ENCODE results near the gene ARID1A.

Gene ARID1A

GRCh38 chr1:26783646-26784022 is 87.8 kb downstream of the ARID1A start:
- H3K9me3 ChIP-seq (replicated peaks in 1 of 2; ENCODE audit: control insufficient read depth in 2 of 2, insufficient read depth in 1 of 2, low read depth in 1 of 2, low read length in 2 of 2) = no peaks in the 10 kb centered on the region
- peaks cover 6% of the 10 kb centered on the region for H3K79me1 ChIP-seq (ENCODE audit: low read depth, low read length)
- no peak for DNase-seq (ENCODE audit: low spot score)
- no peak overlapping the region for H2AFZ ChIP-seq (ENCODE audit: low read length)
- no peak overlapping the region for H2BK12ac ChIP-seq (ENCODE audit: low read length)
- no peaks in the 10 kb centered on the region for H3K27me3 ChIP-seq (ENCODE audit: control insufficient read depth in 3 of 3, insufficient read depth in 3 of 3, low read depth in 1 of 3, low read length in 3 of 3)
- no peak overlapping the region for H3K9ac ChIP-seq (ENCODE audit: low read depth, low read length, poor library complexity)
- no peak overlapping the region for H2BK5ac ChIP-seq (ENCODE audit: low read length)
- H3K27ac ChIP-seq (replicated peaks; ENCODE audit: low read length) = no peak overlapping the region
- H3K36me3 ChIP-seq (replicated peaks in 1 of 2; ENCODE audit: control insufficient read depth in 2 of 2, insufficient read depth in 2 of 2, low read length in 2 of 2) = peaks cover 29 to 51% of the 10 kb centered on the region in 2 donors
- no peak overlapping the region for H2AK5ac ChIP-seq (ENCODE audit: low read depth, low read length)
- no peak overlapping the region for H2BK15ac ChIP-seq (ENCODE audit: low read length)
- H3K18ac ChIP-seq (ENCODE audit: low read length) = no peak overlapping the region
- no peak overlapping the region for H4K91ac ChIP-seq (ENCODE audit: low read depth, low read length, poor library complexity)
- H3K4ac ChIP-seq (ENCODE audit: low read length) = no peak overlapping the region
- H3K14ac ChIP-seq (ENCODE audit: low read length) = no peak overlapping the region
- H3K4me3 ChIP-seq (ENCODE audit: low read length in 2 of 2) = no peak overlapping the region
- peaks cover 11 to 39% of the 10 kb centered on the region in 2 donors for H3K4me1 ChIP-seq (ENCODE audit: control insufficient read depth in 2 of 2, insufficient read depth in 1 of 2, low read depth in 1 of 2, low read length in 2 of 2)
- no peak overlapping the region for H4K8ac ChIP-seq (ENCODE audit: low read depth, low read length)
- no peak overlapping the region for H3K23ac ChIP-seq (ENCODE audit: low read depth, low read length, poor library complexity)
- H3K4me2 ChIP-seq (ENCODE audit: insufficient read depth, low read length, poor library complexity, severe bottlenecking) = no peak overlapping the region
- H2BK120ac ChIP-seq (ENCODE audit: low read depth, low read length) = no peak overlapping the region
- WGBS, 2 donors (ENCODE audit: extremely low coverage in 2 of 2, insufficient read length in 2 of 2, insufficient replicate concordance in 1 of 2) = no CpG with 5 or more reads among the region's 5 CpGs

GRCh38 chr1:26784023-26784871 is 88.4 kb downstream of the ARID1A start:
- H3K9me3 ChIP-seq (replicated peaks in 1 of 2; ENCODE audit: control insufficient read depth in 2 of 2, insufficient read depth in 1 of 2, low read depth in 1 of 2, low read length in 2 of 2) = no peaks in the 10 kb centered on the region
- no peak overlapping the region for H4K91ac ChIP-seq (ENCODE audit: low read depth, low read length, poor library complexity)
- no peak overlapping the region for H2AFZ ChIP-seq (ENCODE audit: low read length)
- H3K4me3 ChIP-seq (ENCODE audit: low read length in 2 of 2) = no peak overlapping the region
- H3K27ac ChIP-seq (replicated peaks; ENCODE audit: low read length) = no peak overlapping the region
- no peak overlapping the region for H2BK120ac ChIP-seq (ENCODE audit: low read depth, low read length)
- no peak overlapping the region for H3K9ac ChIP-seq (ENCODE audit: low read depth, low read length, poor library complexity)
- peaks cover 15 to 42% of the 10 kb centered on the region in 2 donors for H3K4me1 ChIP-seq (ENCODE audit: control insufficient read depth in 2 of 2, insufficient read depth in 1 of 2, low read depth in 1 of 2, low read length in 2 of 2)
- no peak overlapping the region for H2AK5ac ChIP-seq (ENCODE audit: low read depth, low read length)
- H4K8ac ChIP-seq (ENCODE audit: low read depth, low read length) = no peak overlapping the region
- no peak overlapping the region for H2BK5ac ChIP-seq (ENCODE audit: low read length)
- H2BK12ac ChIP-seq (ENCODE audit: low read length) = no peak overlapping the region
- H3K14ac ChIP-seq (ENCODE audit: low read length) = no peak overlapping the region
- no CpG with 5 or more reads among the region's 2 CpGs for WGBS, 2 donors (ENCODE audit: extremely low coverage in 2 of 2, insufficient read length in 2 of 2, insufficient replicate concordance in 1 of 2)
- no peak overlapping the region for H2BK15ac ChIP-seq (ENCODE audit: low read length)
- no peak for DNase-seq (ENCODE audit: low spot score)
- H3K23ac ChIP-seq (ENCODE audit: low read depth, low read length, poor library complexity) = no peak overlapping the region
- H3K18ac ChIP-seq (ENCODE audit: low read length) = no peak overlapping the region
- peaks cover 5% of the 10 kb centered on the region for H3K79me1 ChIP-seq (ENCODE audit: low read depth, low read length)
- peaks cover 23 to 45% of the 10 kb centered on the region in 2 donors for H3K36me3 ChIP-seq (replicated peaks in 1 of 2; ENCODE audit: control insufficient read depth in 2 of 2, insufficient read depth in 2 of 2, low read length in 2 of 2)
- H3K4ac ChIP-seq (ENCODE audit: low read length) = no peak overlapping the region
- no peak overlapping the region for H3K4me2 ChIP-seq (ENCODE audit: insufficient read depth, low read length, poor library complexity, severe bottlenecking)
- H3K27me3 ChIP-seq (ENCODE audit: control insufficient read depth in 3 of 3, insufficient read depth in 3 of 3, low read depth in 1 of 3, low read length in 3 of 3) = no peaks in the 10 kb centered on the region

- no peak overlapping the region for H3K18ac ChIP-seq (ENCODE audit: low read length)
- H3K27me3 ChIP-seq (ENCODE audit: control insufficient read depth in 3 of 3, insufficient read depth in 3 of 3, low read depth in 1 of 3, low read length in 3 of 3) = no peaks in the 10 kb centered on the region
- H2BK5ac ChIP-seq (ENCODE audit: low read length) = no peak overlapping the region
- H2BK12ac ChIP-seq (ENCODE audit: low read length) = no peak overlapping the region
- H4K8ac ChIP-seq (ENCODE audit: low read depth, low read length) = no peak overlapping the region
- H2BK120ac ChIP-seq (ENCODE audit: low read depth, low read length) = no peak overlapping the region
- peaks cover 17 to 39% of the 10 kb centered on the region in 2 donors for H3K36me3 ChIP-seq (replicated peaks in 1 of 2; ENCODE audit: control insufficient read depth in 2 of 2, insufficient read depth in 2 of 2, low read length in 2 of 2)
- DNase-seq (ENCODE audit: low spot score) = no peak
- H3K14ac ChIP-seq (ENCODE audit: low read length) = no peak overlapping the region
- no peak overlapping the region for H3K4me2 ChIP-seq (ENCODE audit: insufficient read depth, low read length, poor library complexity, severe bottlenecking)
- H3K9me3 ChIP-seq (replicated peaks in 1 of 2; ENCODE audit: control insufficient read depth in 2 of 2, insufficient read depth in 1 of 2, low read depth in 1 of 2, low read length in 2 of 2) = no peaks in the 10 kb centered on the region
- no peak overlapping the region for H4K91ac ChIP-seq (ENCODE audit: low read depth, low read length, poor library complexity)
- no peak overlapping the region for H2BK15ac ChIP-seq (ENCODE audit: low read length)
- H3K4me1 ChIP-seq (ENCODE audit: control insufficient read depth in 2 of 2, insufficient read depth in 1 of 2, low read depth in 1 of 2, low read length in 2 of 2) = peaks cover 15 to 42% of the 10 kb centered on the region in 2 donors
- no peak overlapping the region for H2AK5ac ChIP-seq (ENCODE audit: low read depth, low read length)
- H3K4ac ChIP-seq (ENCODE audit: low read length) = no peak overlapping the region
- no peak overlapping the region for H3K23ac ChIP-seq (ENCODE audit: low read depth, low read length, poor library complexity)
- no peak overlapping the region for H3K4me3 ChIP-seq (ENCODE audit: low read length in 2 of 2)
- H2AFZ ChIP-seq (ENCODE audit: low read length) = no peak overlapping the region
- no peak overlapping the region for H3K9ac ChIP-seq (ENCODE audit: low read depth, low read length, poor library complexity)
- no CpG with 5 or more reads among the region's 1 CpG for WGBS, 2 donors (ENCODE audit: extremely low coverage in 2 of 2, insufficient read length in 2 of 2, insufficient replicate concordance in 1 of 2)
- H3K79me1 ChIP-seq (ENCODE audit: low read depth, low read length) = peaks cover 4% of the 10 kb centered on the region
- H3K27ac ChIP-seq (replicated peaks; ENCODE audit: low read length) = no peak overlapping the region
Measured at GRCh38 chr1:26784886-26785285, 89.1 kb downstream of the ARID1A start.

GRCh38 chr1:26785611-26786436 is 90.0 kb downstream of the ARID1A start:
- Histone ChIP-seq H3K79me1 (ENCODE audit: low read depth, low read length) (peaks cover 4% of the 10 kb centered on the region), H3K14ac (ENCODE audit: low read length) (no peak overlapping the region), H3K36me3 (replicated peaks in 1 of 2; ENCODE audit: control insufficient read depth in 2 of 2, insufficient read depth in 2 of 2, low read length in 2 of 2) (peaks cover 8 to 29% of the 10 kb centered on the region in 2 donors), H3K4me3 (ENCODE audit: low read length in 2 of 2) (no peak overlapping the region), H3K27me3 (ENCODE audit: control insufficient read depth in 3 of 3, insufficient read depth in 3 of 3, low read depth in 1 of 3, low read length in 3 of 3) (no peaks in the 10 kb centered on the region), H3K4ac (ENCODE audit: low read length) (no peak overlapping the region), H4K91ac (ENCODE audit: low read depth, low read length, poor library complexity) (no peak overlapping the region), H3K27ac (replicated peaks; ENCODE audit: low read length) (peak overlapping the region; percentile 97), H2BK15ac (ENCODE audit: low read length) (no peak overlapping the region), H3K18ac (ENCODE audit: low read length) (no peak overlapping the region), H3K23ac (ENCODE audit: low read depth, low read length, poor library complexity) (no peak overlapping the region), H2AK5ac (ENCODE audit: low read depth, low read length) (no peak overlapping the region), H2BK5ac (ENCODE audit: low read length) (no peak overlapping the region), H3K9me3 (replicated peaks in 1 of 2; ENCODE audit: control insufficient read depth in 2 of 2, insufficient read depth in 1 of 2, low read depth in 1 of 2, low read length in 2 of 2) (no peaks in the 10 kb centered on the region), H3K4me2 (ENCODE audit: insufficient read depth, low read length, poor library complexity, severe bottlenecking) (no peak overlapping the region), H2BK120ac (ENCODE audit: low read depth, low read length) (no peak overlapping the region), H2BK12ac (ENCODE audit: low read length) (no peak overlapping the region), H3K9ac (ENCODE audit: low read depth, low read length, poor library complexity) (no peak overlapping the region), H2AFZ (ENCODE audit: low read length) (no peak overlapping the region), H3K4me1 (ENCODE audit: control insufficient read depth in 2 of 2, insufficient read depth in 1 of 2, low read depth in 1 of 2, low read length in 2 of 2) (peaks cover 15 to 42% of the 10 kb centered on the region in 2 donors), H4K8ac (ENCODE audit: low read depth, low read length) (no peak overlapping the region)
- WGBS, 2 donors (ENCODE audit: extremely low coverage in 2 of 2, insufficient read length in 2 of 2, insufficient replicate concordance in 1 of 2) = no CpG with 5 or more reads among the region's 5 CpGs
- DNase-seq (ENCODE audit: low spot score) = no peak
